Measurements from ENCODE around the gene DNAI7. TPM values are rescaled to one million over a fixed set of nuclear protein-coding genes. Genes with fewer than 3 reads are reported as not detected.
A peak's percentile ranks its signal among the peaks of the same experiment; 100 is the strongest.

The DNAI7 gene
- total RNA-seq, 1 donor from 2014 or later, result 0.33 TPM

GRCh38 chr12:25123126-25123525 is 71.8 kb downstream of the DNAI7 start:
- no peak for TF ChIP-seq CTCF (IDR thresholded peaks at IDR 0.05; ENCODE audit: unreplicated experiment)
- no peaks in the 10 kb centered on the region for H3K36me3 Mint-ChIP-seq (ENCODE audit: low read depth, unreplicated experiment)

GRCh38 chr12:25121916-25122315 is 73.0 kb downstream of the DNAI7 start:
- H3K27ac Mint-ChIP-seq (ENCODE audit: unreplicated experiment), result no peak overlapping the region
- no peaks in the 10 kb centered on the region for H3K36me3 Mint-ChIP-seq (ENCODE audit: low read depth, unreplicated experiment)
- DNase-seq (ENCODE audit: low spot score), result no peak
- no peaks in the 10 kb centered on the region for H3K4me1 Mint-ChIP-seq (ENCODE audit: unreplicated experiment)
- TF ChIP-seq CTCF (IDR thresholded peaks at IDR 0.05; ENCODE audit: unreplicated experiment), result no peak
- H3K9me3 Mint-ChIP-seq (ENCODE audit: unreplicated experiment), result no peaks in the 10 kb centered on the region
- H3K27me3 Mint-ChIP-seq (ENCODE audit: unreplicated experiment), result no peaks in the 10 kb centered on the region
- H3K4me3 Mint-ChIP-seq (ENCODE audit: unreplicated experiment), result no peak overlapping the region

More at GRCh38 chr12:25123126-25123525, 71.8 kb downstream of the DNAI7 start:
- H3K4me3 Mint-ChIP-seq (ENCODE audit: unreplicated experiment), result no peak overlapping the region
- H3K27me3 Mint-ChIP-seq (ENCODE audit: unreplicated experiment), result no peaks in the 10 kb centered on the region
- no peaks in the 10 kb centered on the region for H3K9me3 Mint-ChIP-seq (ENCODE audit: unreplicated experiment)
- no peak for DNase-seq (ENCODE audit: low spot score)
- no peaks in the 10 kb centered on the region for H3K4me1 Mint-ChIP-seq (ENCODE audit: unreplicated experiment)
- H3K27ac Mint-ChIP-seq (ENCODE audit: unreplicated experiment), result no peak overlapping the region

- H3K27me3 Mint-ChIP-seq (ENCODE audit: unreplicated experiment), result no peaks in the 10 kb centered on the region
- no peaks in the 10 kb centered on the region for H3K9me3 Mint-ChIP-seq (ENCODE audit: unreplicated experiment)
- DNase-seq (ENCODE audit: low spot score), result no peak
- no peaks in the 10 kb centered on the region for H3K36me3 Mint-ChIP-seq (ENCODE audit: low read depth, unreplicated experiment)
- H3K4me1 Mint-ChIP-seq (ENCODE audit: unreplicated experiment), result no peaks in the 10 kb centered on the region
- no peak overlapping the region for H3K4me3 Mint-ChIP-seq (ENCODE audit: unreplicated experiment)
- no peak overlapping the region for H3K27ac Mint-ChIP-seq (ENCODE audit: unreplicated experiment)
- TF ChIP-seq CTCF (IDR thresholded peaks at IDR 0.05; ENCODE audit: unreplicated experiment), result no peak
Measured at GRCh38 chr12:25121110-25121509, 73.8 kb downstream of the DNAI7 start.

- TF ChIP-seq CTCF (IDR thresholded peaks at IDR 0.05; ENCODE audit: unreplicated experiment), result peak; percentile 16
- Mint-ChIP-seq H3K27me3 (ENCODE audit: unreplicated experiment) (no peaks in the 10 kb centered on the region), H3K9me3 (ENCODE audit: unreplicated experiment) (no peaks in the 10 kb centered on the region), H3K36me3 (ENCODE audit: low read depth, unreplicated experiment) (no peaks in the 10 kb centered on the region), H3K27ac (ENCODE audit: unreplicated experiment) (no peak overlapping the region), H3K4me1 (ENCODE audit: unreplicated experiment) (no peaks in the 10 kb centered on the region), H3K4me3 (ENCODE audit: unreplicated experiment) (no peak overlapping the region)
- DNase-seq (ENCODE audit: low spot score), result no peak
Measured at GRCh38 chr12:25119020-25119419, 75.9 kb downstream of the DNAI7 start.

GRCh38 chr12:25115677-25116076 is 79.3 kb downstream of the DNAI7 start:
- Mint-ChIP-seq H3K4me3 (ENCODE audit: unreplicated experiment) (no peak overlapping the region), H3K27ac (ENCODE audit: unreplicated experiment) (no peak overlapping the region), H3K27me3 (ENCODE audit: unreplicated experiment) (no peaks in the 10 kb centered on the region), H3K4me1 (ENCODE audit: unreplicated experiment) (no peaks in the 10 kb centered on the region), H3K9me3 (ENCODE audit: unreplicated experiment) (no peaks in the 10 kb centered on the region), H3K36me3 (ENCODE audit: low read depth, unreplicated experiment) (no peaks in the 10 kb centered on the region)
- TF ChIP-seq CTCF (IDR thresholded peaks at IDR 0.05; ENCODE audit: unreplicated experiment), result no peak
- no peak for DNase-seq (ENCODE audit: low spot score)
